Epidermal melanocyte (primary cell): Measurements from ENCODE around the gene OSBP2.
"Not testable (repeated sequence)": the region's sequence is repeated elsewhere in the genome, so short reads cannot be mapped to it uniquely, and the experiment has no call there.

Experiments used
- DNase-seq: peaks from one replicate; pipeline ENCODE4 v3.0.0; 2011; ENCODE audit warnings: low spot score; ENCODE audit not compliant: insufficient read length

Gene OSBP2

DNA sequence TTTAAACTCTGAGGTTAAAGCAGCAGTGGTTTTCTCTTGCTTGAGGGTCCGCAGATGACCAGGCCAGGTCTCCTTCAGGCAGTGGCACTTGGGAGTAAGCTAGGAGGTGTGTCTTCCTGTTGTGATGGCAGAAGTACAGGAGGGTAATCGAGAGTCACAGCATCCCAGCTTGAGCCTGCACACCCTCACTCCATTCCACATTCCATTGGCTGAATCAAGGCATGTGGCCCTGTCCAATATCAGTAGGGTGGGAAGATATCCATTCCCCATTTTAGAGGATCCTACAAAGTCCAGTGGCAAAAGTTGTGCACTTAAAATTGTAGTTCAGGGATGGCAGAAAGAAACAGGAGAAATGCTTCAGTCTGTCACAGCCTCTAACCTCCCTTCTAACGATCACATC is 23.3 kb downstream of the OSBP2 start:
- DNase-seq, result no peak

GRCh38 chr22:30718491-30718890 is 23.8 kb downstream of the OSBP2 start:
- no peak for DNase-seq

DNA sequence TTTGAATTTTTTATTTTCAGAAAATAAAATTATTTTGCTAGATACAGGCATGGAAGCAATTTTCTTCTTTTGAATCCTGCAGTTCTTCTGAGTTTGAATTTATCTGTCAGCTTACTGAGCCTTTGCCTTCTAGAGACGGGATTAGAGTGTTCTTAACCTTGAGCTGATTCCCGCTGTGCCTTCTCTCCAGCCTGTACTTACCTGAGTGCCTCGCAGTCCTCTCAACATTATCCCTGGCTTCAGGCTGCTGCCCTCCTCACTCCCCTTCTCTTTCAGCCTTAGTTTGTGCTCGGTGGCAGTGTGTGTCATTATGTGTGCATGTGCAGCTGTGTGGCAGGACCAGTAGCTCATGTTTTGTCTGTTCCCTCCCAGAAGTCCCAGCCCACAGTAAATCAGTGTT is 24.3 kb downstream of the OSBP2 start:
- no peak for DNase-seq

DNA sequence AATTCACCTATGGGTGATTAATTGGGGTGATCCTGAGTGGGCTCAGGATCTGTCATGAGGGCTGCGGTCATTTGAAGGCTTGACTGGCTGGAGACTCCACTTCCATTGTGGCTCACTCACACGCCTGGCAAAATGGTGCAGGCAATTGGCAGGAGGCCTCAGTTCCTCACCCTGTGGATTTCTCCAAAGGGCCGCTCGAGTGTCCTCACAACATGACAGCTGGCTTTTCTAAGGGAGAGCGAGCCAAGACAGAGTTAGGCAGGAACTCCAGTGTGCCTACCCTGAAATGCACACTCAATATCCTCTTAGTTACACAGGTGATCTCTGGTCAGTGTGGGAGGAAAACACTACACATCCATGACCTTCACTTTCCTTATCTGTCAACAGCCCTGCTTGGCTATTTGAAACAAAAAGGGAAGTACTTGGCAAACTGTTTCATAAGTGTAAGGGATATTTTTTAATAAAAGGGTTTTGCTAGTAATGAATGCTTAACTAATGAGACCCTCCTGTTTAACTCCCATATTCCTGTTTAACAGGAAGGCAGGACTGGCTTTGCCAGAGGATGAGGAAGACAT is 25.7 kb downstream of the OSBP2 start:
- DNase-seq, result no peak

DNA sequence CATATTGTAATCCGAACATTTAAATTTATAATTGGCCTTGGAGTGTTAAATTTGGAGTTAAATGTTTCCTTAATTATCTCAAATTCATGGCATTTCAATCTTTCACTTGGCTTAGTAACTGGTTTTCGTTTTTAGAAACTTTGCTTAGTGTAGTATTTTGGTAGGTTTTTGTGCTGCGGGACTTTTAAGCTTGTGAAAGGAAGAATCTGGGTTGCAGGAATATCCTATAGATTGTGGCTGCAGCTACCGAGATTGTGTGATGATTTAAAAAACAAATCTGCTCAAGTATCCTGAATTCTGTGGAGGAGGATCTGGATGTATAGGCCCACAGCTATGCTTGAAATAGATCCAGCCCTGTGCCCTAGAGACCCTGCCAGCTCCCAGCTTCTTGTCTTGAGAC is 27.1 kb downstream of the OSBP2 start:
- no peak for DNase-seq

- DNase-seq, result no peak
Observed at GRCh38 chr22:30728826-30729225, 34.2 kb downstream of the OSBP2 start.

- DNase-seq, result no peak
Observed at GRCh38 chr22:30731658-30732057, 37.0 kb downstream of the OSBP2 start.

DNA sequence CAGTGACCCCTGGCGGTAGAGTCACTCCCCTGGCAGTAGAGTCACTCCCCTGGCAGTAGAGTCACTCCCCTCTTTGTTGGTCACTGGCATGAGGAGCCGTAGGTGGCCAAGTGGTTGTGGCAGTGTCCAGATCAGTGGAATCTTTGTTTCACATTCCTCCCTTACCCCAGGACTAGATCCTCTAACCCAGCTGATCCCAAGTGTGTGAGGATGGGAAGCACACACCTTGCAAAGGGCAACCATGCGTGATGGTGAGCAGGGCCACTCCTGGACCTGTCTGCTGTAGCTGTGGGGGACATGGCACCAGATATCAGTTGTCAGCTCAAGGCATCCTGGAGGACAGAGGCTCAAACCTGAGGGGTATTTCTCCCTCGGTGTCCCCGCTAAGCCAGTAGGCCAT is 37.8 kb downstream of the OSBP2 start:
- DNase-seq, result no peak

DNA sequence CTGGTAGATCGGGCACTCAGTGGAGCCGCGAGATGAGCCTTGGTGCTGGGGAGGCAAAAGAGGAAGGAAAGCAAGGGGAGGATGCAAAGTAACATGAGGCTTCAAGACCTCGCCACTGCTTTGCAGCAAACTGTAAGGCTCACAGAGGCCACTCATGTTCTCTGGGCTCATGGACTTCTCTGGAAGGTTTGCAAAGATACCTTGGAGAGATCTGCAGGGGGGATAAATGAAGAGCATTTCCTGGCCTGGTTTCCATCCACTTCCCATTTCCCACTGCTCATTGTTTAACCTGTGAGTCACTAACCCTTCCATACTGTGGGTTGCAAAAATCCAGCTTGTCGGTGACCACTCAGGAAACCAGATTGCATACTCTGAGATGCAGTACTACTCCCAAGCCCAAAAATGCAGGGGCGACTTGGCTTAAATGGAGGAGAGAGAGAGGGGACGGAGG is 38.5 kb downstream of the OSBP2 start:
- no peak for DNase-seq

GRCh38 chr22:30740007-30740406 is 45.3 kb downstream of the OSBP2 start:
- not testable (repeated sequence) for DNase-seq

GRCh38 chr22:30740511-30740910 is 45.8 kb downstream of the OSBP2 start:
- DNase-seq, result not testable (repeated sequence)

DNA sequence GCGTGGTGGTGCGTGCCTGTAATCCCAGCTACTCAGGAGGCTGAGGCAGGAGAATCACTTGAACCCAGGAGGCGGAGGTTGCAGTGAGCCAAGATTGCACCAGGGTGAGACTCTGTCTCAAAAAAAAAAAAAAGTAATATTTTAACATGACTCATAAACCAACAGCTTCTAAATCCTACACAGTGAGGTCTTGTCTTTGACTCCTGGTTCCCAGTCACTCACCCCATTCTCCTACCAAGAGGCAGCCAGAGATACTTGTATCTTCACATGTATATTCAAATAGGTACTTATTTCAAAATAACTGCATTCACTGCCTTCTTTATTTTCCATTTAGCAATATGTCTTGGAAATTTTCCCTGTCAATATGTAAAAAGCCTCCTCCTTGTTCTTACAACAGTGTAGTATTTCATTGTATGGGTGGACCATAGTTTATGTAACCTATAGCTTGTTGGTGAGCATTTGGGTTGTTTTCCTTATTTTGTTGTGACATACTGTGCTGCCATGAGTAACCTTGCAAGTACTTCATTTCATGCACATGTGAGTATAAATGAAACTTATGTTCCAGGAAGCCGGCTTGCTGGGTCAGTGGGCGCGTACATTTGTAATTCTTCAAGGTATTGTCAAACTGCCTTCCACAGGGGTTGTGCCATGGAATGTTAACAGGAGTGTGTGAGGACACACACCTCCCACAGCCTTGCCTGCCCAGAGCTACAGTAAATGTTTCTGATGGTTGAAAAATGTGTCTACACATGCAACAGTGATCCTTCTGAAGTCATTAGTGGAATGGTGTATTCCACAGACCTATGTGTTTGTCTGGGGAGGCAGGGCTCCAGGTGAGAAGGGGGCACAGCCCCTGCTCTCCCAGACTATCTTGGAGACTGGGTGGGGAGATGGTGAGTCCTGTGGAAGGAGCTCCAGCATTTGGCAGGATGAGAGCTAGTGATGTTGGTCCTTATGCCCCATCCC is 47.9 kb downstream of the OSBP2 start:
- no peak for DNase-seq

GRCh38 chr22:30743257-30744020 is 48.8 kb downstream of the OSBP2 start:
- DNase-seq, result no peak

GRCh38 chr22:30744224-30744623 is 49.5 kb downstream of the OSBP2 start:
- no peak for DNase-seq

- no peak for DNase-seq
Observed at GRCh38 chr22:30747493-30747892, 52.8 kb downstream of the OSBP2 start.

GRCh38 chr22:30749272-30749671 is 54.6 kb downstream of the OSBP2 start:
- no peak for DNase-seq

DNA sequence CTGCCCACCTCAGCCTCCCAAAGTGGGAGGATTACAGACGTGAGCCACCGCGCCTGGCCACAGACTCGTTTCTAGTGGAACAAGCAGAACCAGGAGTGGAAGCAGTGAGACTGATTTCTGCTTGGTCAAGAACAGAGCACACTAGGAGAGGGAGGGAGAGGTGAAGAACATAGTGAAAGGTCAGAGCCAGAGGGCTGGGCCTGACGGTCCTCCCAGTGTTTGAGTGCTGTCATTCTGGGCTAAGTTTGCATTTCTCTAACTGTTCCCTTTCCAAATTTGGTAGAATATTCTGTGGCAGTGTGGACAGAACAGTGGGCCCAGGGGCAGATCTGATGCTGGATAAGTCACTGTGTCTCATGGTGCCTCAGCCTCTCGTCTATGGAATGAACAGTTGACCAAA is 55.2 kb downstream of the OSBP2 start:
- no peak for DNase-seq

DNA sequence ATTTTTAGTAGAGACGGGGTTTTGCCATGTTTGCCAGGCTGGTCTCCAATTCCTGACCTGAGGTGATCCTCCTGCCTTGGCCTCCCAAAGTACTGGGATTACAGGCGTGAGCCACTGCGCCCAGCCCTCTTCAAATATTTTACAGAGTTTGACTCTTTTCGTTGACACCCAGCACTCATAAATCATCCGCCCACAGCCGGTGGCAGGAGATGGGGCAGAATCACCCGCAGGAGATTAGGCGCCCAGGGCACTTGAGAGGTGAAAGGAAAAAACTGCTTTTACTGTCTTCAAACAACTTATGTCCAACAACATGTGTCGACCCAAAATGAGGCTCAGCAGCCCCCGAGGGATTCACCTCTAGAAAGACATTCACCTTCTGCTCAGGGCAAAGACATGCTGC is 56.9 kb downstream of the OSBP2 start:
- no peak for DNase-seq

DNA sequence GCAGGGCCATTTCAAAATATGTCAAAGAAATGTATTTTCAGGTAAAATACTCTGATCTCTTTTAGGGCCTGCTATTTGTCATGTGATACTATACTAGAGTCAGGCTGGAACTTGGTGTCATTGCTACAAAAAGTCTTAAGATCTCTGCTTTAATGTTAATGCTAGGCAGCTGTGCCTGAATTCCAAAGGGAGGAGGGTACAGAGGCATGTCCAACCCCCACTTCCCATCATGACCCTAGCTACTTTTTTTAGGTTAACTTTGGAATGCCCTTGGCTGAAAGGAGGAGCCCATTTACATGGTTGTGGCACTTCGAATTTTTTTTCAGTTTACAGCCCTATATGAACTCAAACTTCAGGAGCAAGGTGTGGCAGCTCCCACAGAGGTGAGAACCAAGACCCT is 58.1 kb downstream of the OSBP2 start:
- no peak for DNase-seq

DNA sequence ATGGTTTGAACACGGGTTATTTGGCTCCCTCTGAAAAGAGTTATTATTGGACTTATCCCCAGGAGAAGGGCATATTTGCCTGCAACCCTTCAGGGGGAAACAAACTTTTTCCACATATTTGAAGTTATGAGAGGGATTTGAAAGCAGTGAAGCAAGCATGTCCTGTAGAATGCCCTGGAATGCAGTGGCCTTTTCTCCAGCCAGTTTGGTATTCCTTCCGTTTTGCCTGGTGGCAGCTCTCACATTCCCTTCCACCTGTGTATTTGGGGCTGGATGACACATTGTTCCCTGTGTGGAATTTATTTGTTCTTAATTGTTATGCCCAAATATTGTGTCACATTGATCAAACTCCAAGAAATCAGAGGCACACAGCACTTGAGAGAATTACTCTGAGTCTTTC is 59.0 kb downstream of the OSBP2 start:
- no peak for DNase-seq

GRCh38 chr22:30754521-30754920 is 59.8 kb downstream of the OSBP2 start:
- no peak for DNase-seq
